ENCODE data around the gene GARIN3. TPM values are rescaled to one million over a fixed set of nuclear protein-coding genes. Genes with fewer than 3 reads are reported as not detected.
"Not testable (repeated sequence)": the region's sequence is repeated elsewhere in the genome, so short reads cannot be mapped to it uniquely, and the experiment has no call there.

GARIN3 gene
- total RNA-seq (not detected), polyA plus RNA-seq (not detected)
- long read RNA-seq, donor 1: 0 reads
- long read RNA-seq, donor 2: 0 reads
- long read RNA-seq, donor 3: 0 reads
- long read RNA-seq, donor 4: 0 reads

- Histone ChIP-seq H3K4me3 (ENCODE audit: low read length) (no peak within 1 kb of the TSS), H3K4me1 (ENCODE audit: control insufficient read depth, insufficient read depth, low read length) (no peaks in the 10 kb centered on the region), H3K9me3 (ENCODE audit: control insufficient read depth, low read length) (no peaks in the 10 kb centered on the region), H3K27me3 (ENCODE audit: control insufficient read depth, insufficient read depth) (no peaks in the 10 kb centered on the region), H3K27ac (ENCODE audit: low read length) (no peak within 1 kb of the TSS)
- 87% methylated on average over 7 of the region's 7 CpGs for WGBS
- ATAC-seq (no peak), DNase-seq (no peak)
- intact Hi-C loops (cut with DNase I): no loop called here
Measured at GRCh38 chr5:157166214-157167213, at the start of gene GARIN3. GARIN3 (minus strand) TSS chr5:157166264; CDS start chr5:157166168, 96 bp downstream.

DNA sequence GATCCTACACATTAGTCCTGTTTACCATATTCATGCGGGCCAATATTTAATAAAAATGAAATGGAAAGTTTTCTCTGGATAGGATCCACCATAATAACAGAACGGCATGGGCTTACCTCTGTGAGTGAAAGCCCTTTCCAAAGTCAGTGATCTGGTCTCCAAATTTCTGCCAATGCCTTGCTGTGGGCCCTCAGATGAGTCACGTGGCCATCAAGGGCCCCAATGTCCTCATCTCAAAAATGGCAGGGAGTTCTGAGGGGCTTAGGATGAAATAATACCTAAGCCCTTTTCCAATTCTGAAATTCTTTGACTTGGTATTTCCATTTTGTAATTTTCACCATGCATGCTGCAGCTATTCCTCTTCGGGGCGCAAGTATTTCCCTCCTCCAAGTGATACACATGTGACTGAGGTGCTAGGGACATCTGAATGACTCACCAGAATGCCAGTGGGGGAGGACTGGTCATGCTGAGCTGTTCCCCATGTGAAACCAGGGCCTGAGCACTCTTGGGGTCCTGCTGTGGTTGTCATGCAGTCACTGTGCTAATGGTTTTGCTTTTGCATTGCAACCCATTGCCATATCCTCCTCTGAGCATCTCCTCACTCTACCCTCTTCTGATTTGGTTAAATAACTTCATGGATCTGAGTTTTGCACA is 49.6 kb upstream of the GARIN3 start:
- intact Hi-C loops (cut with DNase I): no loop called here
- DNase-seq (no peak), ATAC-seq (no peak)
- 78% methylated on average over 5 of the region's 5 CpGs for WGBS
- Histone ChIP-seq H3K4me1 (ENCODE audit: control insufficient read depth, insufficient read depth, low read length) (peaks cover 4% of the 10 kb centered on the region), H3K27ac (ENCODE audit: low read length) (no peak overlapping the region), H3K9me3 (ENCODE audit: control insufficient read depth, low read length) (no peaks in the 10 kb centered on the region), H3K4me3 (ENCODE audit: low read length) (no peak overlapping the region), H3K27me3 (ENCODE audit: control insufficient read depth, insufficient read depth) (no peaks in the 10 kb centered on the region)

DNA sequence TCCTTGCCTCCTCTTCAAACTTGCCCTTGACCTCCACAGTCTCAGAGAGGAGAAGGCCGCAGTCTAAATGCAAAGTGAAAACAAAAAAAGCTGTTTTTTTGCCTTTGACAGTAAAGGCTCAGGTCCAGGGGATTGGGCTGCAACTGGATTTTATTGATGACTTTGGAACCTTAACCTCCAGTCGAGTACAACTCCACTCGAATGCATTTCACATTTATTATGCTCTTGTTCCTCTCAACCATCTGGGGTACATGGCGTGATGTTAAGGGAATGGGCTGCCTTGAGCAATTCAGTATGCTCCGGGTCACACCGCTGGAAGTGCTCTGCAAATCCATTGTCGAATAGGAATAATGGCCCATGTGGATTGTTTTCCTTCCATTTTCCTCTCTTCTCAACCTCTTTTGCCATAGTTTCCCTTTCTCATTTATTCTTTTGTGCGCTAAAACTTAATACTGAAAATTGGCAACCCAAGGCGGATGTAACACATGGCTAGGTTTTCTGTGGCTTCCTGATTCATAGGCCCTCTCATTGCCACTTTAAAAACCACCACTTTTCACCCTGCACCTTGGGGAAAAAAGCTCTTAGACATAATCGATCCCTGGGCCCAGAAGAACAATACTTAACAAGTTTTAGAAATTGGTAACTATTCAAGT is 48.9 kb upstream of the GARIN3 start:
- Histone ChIP-seq H3K4me1 (ENCODE audit: control insufficient read depth, insufficient read depth, low read length) (no peaks in the 10 kb centered on the region), H3K9me3 (ENCODE audit: control insufficient read depth, low read length) (no peaks in the 10 kb centered on the region), H3K27ac (ENCODE audit: low read length) (no peak overlapping the region), H3K4me3 (ENCODE audit: low read length) (no peak overlapping the region), H3K27me3 (ENCODE audit: control insufficient read depth, insufficient read depth) (no peaks in the 10 kb centered on the region)
- WGBS: 90% methylated on average over 10 of the region's 10 CpGs
- DNase-seq (no peak), ATAC-seq (no peak)
- intact Hi-C loops (cut with DNase I): no loop called here

GRCh38 chr5:157214415-157214814 is 48.4 kb upstream of the GARIN3 start:
- Histone ChIP-seq H3K27ac (ENCODE audit: low read length) (no peak overlapping the region), H3K4me3 (ENCODE audit: low read length) (no peak overlapping the region), H3K9me3 (ENCODE audit: control insufficient read depth, low read length) (no peaks in the 10 kb centered on the region), H3K27me3 (ENCODE audit: control insufficient read depth, insufficient read depth) (no peaks in the 10 kb centered on the region), H3K4me1 (ENCODE audit: control insufficient read depth, insufficient read depth, low read length) (no peaks in the 10 kb centered on the region)
- DNase-seq (no peak), ATAC-seq (no peak)
- intact Hi-C loops (cut with DNase I): no loop called here

DNA sequence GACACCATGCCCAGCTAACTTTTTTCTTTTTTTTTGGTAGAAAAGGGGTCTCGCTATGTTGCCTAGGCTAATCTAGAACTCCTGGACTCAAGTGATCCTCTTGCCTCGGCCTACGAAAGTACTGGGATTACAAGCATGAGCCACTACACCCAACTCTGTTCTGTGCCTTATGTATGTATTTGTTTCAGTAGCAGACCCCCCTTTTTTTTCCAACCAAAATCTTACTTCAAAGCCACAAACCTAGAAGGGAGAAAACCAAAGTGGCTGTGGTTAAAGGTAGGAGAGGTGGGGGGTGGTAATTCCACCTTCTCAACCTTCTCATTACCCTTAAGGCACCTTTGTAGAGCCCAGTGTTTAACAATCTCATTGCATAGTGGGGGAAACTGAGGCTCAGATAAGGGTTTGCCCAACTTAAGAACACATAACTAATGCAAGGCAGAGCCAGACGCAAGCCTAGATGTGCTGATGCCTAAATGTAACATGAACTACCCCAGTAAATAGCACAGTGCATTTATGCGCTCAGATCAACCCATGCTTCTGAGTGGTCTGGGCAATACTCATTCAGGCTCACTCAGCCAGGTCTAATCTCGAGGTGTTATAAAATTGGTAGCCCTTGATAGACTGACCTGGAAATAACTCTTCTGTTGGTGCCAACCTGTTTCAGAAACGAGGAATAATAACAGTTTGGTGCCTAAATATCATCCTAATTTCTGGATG is 47.6 kb upstream of the GARIN3 start:
- no peak for DNase-seq
- Histone ChIP-seq H3K4me3 (ENCODE audit: low read length) (no peak overlapping the region), H3K4me1 (ENCODE audit: control insufficient read depth, insufficient read depth, low read length) (no peaks in the 10 kb centered on the region), H3K27me3 (ENCODE audit: control insufficient read depth, insufficient read depth) (no peaks in the 10 kb centered on the region), H3K27ac (ENCODE audit: low read length) (no peak overlapping the region), H3K9me3 (ENCODE audit: control insufficient read depth, low read length) (no peaks in the 10 kb centered on the region)
- ATAC-seq: no peak
- 85% methylated on average over 7 of the region's 7 CpGs for WGBS
- intact Hi-C loops (cut with DNase I): no loop called here

DNA sequence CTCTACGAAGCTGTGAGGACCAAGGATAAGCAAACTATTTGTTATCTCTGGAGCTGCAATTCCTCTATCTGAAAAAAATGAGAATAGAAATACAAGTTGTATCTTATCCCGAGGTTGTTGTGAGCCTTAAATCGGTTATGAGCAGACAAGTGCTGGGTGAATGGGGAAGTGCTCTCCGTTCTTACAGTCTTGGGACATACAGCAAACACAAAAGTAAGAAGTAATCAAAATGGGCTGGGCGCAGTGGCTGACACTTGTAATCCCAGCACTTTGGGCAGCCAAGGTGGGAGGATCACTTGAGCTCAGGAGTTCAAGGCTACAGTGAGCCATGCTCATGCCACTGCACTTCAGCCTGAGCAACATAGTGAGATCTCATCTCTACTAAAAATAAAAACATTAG is 46.2 kb upstream of the GARIN3 start:
- Histone ChIP-seq H3K9me3 (ENCODE audit: control insufficient read depth, low read length) (no peaks in the 10 kb centered on the region), H3K4me1 (ENCODE audit: control insufficient read depth, insufficient read depth, low read length) (no peaks in the 10 kb centered on the region), H3K4me3 (ENCODE audit: low read length) (no peak overlapping the region), H3K27me3 (ENCODE audit: control insufficient read depth, insufficient read depth) (no peaks in the 10 kb centered on the region), H3K27ac (ENCODE audit: low read length) (no peak overlapping the region)
- ATAC-seq: no peak
- intact Hi-C loops (cut with DNase I): no loop called here
- 70% methylated on average over 5 of the region's 5 CpGs for WGBS
- no peak for DNase-seq

DNA sequence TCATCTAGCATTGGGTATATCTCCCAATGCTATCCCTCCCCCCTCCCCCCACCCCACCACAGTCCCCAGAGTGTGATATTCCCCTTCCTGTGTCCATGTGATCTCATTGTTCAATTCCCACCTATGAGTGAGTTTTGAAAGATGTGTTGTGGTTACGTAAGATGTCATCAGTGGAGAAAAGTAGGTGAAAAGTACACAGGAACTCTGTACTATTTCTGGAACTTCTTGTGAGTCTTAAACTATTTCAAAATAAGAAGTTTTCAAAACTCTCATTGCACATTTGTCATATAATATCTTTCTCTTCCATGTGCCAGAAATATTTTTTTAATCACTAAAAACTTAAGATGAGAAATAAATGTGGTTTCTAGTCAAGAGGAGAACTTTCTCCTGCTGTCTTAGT is 44.6 kb upstream of the GARIN3 start:
- intact Hi-C loops (cut with DNase I); H3K9me3 ChIP-seq (ENCODE audit: control insufficient read depth, low read length); H3K4me3 ChIP-seq (ENCODE audit: low read length); H3K27ac ChIP-seq (ENCODE audit: low read length); ATAC-seq; H3K27me3 ChIP-seq (ENCODE audit: control insufficient read depth, insufficient read depth); H3K4me1 ChIP-seq (ENCODE audit: control insufficient read depth, insufficient read depth, low read length); DNase-seq: not testable (repeated sequence)
- 22% methylated on average over 1 of the region's 1 CpG for WGBS

DNA sequence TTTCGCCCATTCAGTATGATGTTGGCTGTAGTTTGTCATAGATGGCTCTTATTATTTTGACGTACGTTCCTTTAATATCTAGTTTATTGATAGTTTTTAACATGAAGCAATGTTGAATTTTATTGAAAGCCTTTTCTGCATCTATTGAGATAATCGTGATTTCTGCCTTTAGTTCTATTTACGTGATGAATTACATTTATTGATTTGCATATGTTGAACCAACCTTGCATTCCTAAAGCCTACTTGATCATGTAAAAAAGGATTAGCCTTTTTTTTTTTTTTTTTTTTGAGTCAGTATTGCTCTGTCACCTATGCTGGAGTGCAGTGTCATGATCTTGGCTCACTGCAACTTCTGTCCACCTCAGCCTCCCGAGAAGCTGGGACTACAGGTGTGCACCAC is 39.6 kb upstream of the GARIN3 start:
- H3K27me3 ChIP-seq (ENCODE audit: control insufficient read depth, insufficient read depth): no peaks in the 10 kb centered on the region
- no peaks in the 10 kb centered on the region for H3K4me1 ChIP-seq (ENCODE audit: control insufficient read depth, insufficient read depth, low read length)
- DNase-seq (no peak), ATAC-seq (no peak)
- H3K9me3 ChIP-seq (ENCODE audit: control insufficient read depth, low read length): no peaks in the 10 kb centered on the region
- 88% methylated on average over 6 of the region's 6 CpGs for WGBS
- no peak overlapping the region for H3K27ac ChIP-seq (ENCODE audit: low read length)
- intact Hi-C loops (cut with DNase I): no loop called here
- no peak overlapping the region for H3K4me3 ChIP-seq (ENCODE audit: low read length)

- Histone ChIP-seq H3K27ac (ENCODE audit: low read length) (no peak overlapping the region), H3K4me3 (ENCODE audit: low read length) (no peak overlapping the region), H3K9me3 (ENCODE audit: control insufficient read depth, low read length) (no peaks in the 10 kb centered on the region), H3K4me1 (ENCODE audit: control insufficient read depth, insufficient read depth, low read length) (no peaks in the 10 kb centered on the region), H3K27me3 (ENCODE audit: control insufficient read depth, insufficient read depth) (no peaks in the 10 kb centered on the region)
- ATAC-seq (no peak), DNase-seq (no peak)
- 49% methylated on average over 4 of the region's 4 CpGs for WGBS
- intact Hi-C loops (cut with DNase I): no loop called here
Measured at GRCh38 chr5:157204765-157205164, 38.7 kb upstream of the GARIN3 start.

- Histone ChIP-seq H3K27me3 (ENCODE audit: control insufficient read depth, insufficient read depth) (no peaks in the 10 kb centered on the region), H3K4me3 (ENCODE audit: low read length) (no peak overlapping the region), H3K27ac (ENCODE audit: low read length) (no peak overlapping the region), H3K4me1 (ENCODE audit: control insufficient read depth, insufficient read depth, low read length) (no peaks in the 10 kb centered on the region), H3K9me3 (ENCODE audit: control insufficient read depth, low read length) (no peaks in the 10 kb centered on the region)
- ATAC-seq: no peak
- DNase-seq: no peak
- intact Hi-C loops (cut with DNase I): no loop called here
- 84% methylated on average over 4 of the region's 4 CpGs for WGBS
Measured at GRCh38 chr5:157203417-157203816, 37.4 kb upstream of the GARIN3 start.

Measured in right cardiac atrium (tissue), 5 donors.